Motor neuron (in vitro differentiated cells): ENCODE data around the gene TMEM63A. TPM values are rescaled to one million over a fixed set of nuclear protein-coding genes. Genes with fewer than 3 reads are reported as not detected.

Experiments
- ATAC-seq, 8 experiments: fragments of 200-7000 bp; cut with Tn5 transposase; replicated peaks in 6 of 8; 2 replicates each; pipeline ENCODE4 v1.8.0; 2021; ENCODE audit warnings: mild to moderate bottlenecking in 8 of 8, moderate library complexity in 8 of 8
- H3K27ac ChIP-seq, 2 donors: fragments of 250-450 bp; sonication (Bioruptor Pico); 2 replicates each; pipeline ENCODE4 v1.9.0; 2021; ENCODE audit warnings: antibody characterized with exemption in 2 of 2, mild to moderate bottlenecking in 2 of 2, moderate library complexity in 1 of 2
- H3K4me1 ChIP-seq, 2 donors: fragments of 250-450 bp; sonication (Bioruptor Pico); replicated peaks in 1 of 2; 2 replicates each; pipeline ENCODE4 v1.6.1; 2021; ENCODE audit warnings: antibody characterized with exemption in 2 of 2, mild to moderate bottlenecking in 2 of 2, moderate library complexity in 1 of 2
- H3K4me3 ChIP-seq, 5 donors: fragments of 250-450 bp; sonication (Bioruptor Pico); 2 replicates each; pipeline ENCODE4 v1.9.0; 2021; ENCODE audit warnings: antibody characterized with exemption in 5 of 5, mild to moderate bottlenecking in 5 of 5, moderate library complexity in 4 of 5
- WGBS, 10 experiments: fragments of 450-650 bp; shearing (Covaris generic); methylation state at CpG; one replicate each; pipeline ENCODE4 v1.0.0; 2022; 5-methylcytosine and 5-hydroxymethylcytosine counted together
- in situ Hi-C, 9 experiments: fragments of 400-800 bp; cut with MboI; loops; one replicate each; pipeline ENCODE4 v1.15.0; 2021; ENCODE audit warnings: low sequenced_read_pairs in 9 of 9, low pct_unique_long_range_greater_than_20kb in 2 of 9; ENCODE audit not compliant: unreplicated experiment in 9 of 9
- total RNA-seq, 8 experiments: library from RNA; unstranded; fragments of 300-600 nt; gene quantifications; 2 replicates each; pipeline versions ENCODE4 v1.2.3 to v1.2.4, GENCODE V29; 2022

Gene TMEM63A
- total RNA-seq, 8 experiments from 2014 or later: 2.5 to 43.5 (median 9.1) TPM

GRCh38 chr1:225918280-225918679 lies 36.1 kb upstream of the TMEM63A start:
- H3K27ac ChIP-seq: no peak overlapping the region
- H3K4me1 ChIP-seq: peaks cover 29 to 35% of the 10 kb centered on the region in 2 donors
- 40 to 100% (median 86%) methylated on average over 1 to 4 of the region's 4 CpGs for WGBS, 10 experiments
- ATAC-seq: no peak
- H3K4me3 ChIP-seq: no peak overlapping the region
- in situ Hi-C loops: no loop called here

- Histone ChIP-seq H3K4me1 (peaks cover 22 to 27% of the 10 kb centered on the region in 2 donors), H3K4me3 (no peak overlapping the region), H3K27ac (no peak overlapping the region)
- ATAC-seq: peak in 3 of 8 experiments; percentile 16 to 31 (median 26)
- in situ Hi-C loops: no loop called here
- 56 to 99% (median 88%) methylated on average over 1 to 5 of the region's 5 CpGs; no CpG with 5 or more reads in 1 of the 10 experiments for WGBS, 10 experiments
Observed at GRCh38 chr1:225917536-225917935, 35.4 kb upstream of the TMEM63A start.

- H3K27ac ChIP-seq: no peak overlapping the region
- WGBS, 10 experiments: 47 to 100% (median 85%) methylated on average over 1 to 3 of the region's 3 CpGs; no CpG with 5 or more reads in 1 of the 10 experiments
- in situ Hi-C loops: no loop called here
- no peak overlapping the region for H3K4me3 ChIP-seq
- H3K4me1 ChIP-seq: peaks cover 21 to 25% of the 10 kb centered on the region in 2 donors
- no peak for ATAC-seq
Observed at GRCh38 chr1:225917101-225917500, 34.9 kb upstream of the TMEM63A start.

- in situ Hi-C loops: no loop called here
- Histone ChIP-seq H3K4me3 (no peak overlapping the region), H3K27ac (peak overlapping the region; percentile 18 to 26), H3K4me1 (peaks cover 21 to 25% of the 10 kb centered on the region in 2 donors)
- 0 to 100% (median 68%) methylated on average over 1 to 5 of the region's 7 CpGs; no CpG with 5 or more reads in 2 of the 10 experiments for WGBS, 10 experiments
- peak in 7 of 8 experiments; percentile 10 to 90 (median 86) for ATAC-seq
Observed at GRCh38 chr1:225915538-225915991, 33.4 kb upstream of the TMEM63A start.

- ATAC-seq: peak in 5 of 8 experiments; percentile 47 to 70 (median 55)
- WGBS, 10 experiments: 23 to 100% (median 50%) methylated on average over 3 to 6 of the region's 6 CpGs; no CpG with 5 or more reads in 3 of the 10 experiments
- no peak overlapping the region for H3K27ac ChIP-seq
- in situ Hi-C loops: no loop called here
- H3K4me1 ChIP-seq: peaks cover 21 to 25% of the 10 kb centered on the region in 2 donors
- H3K4me3 ChIP-seq: no peak overlapping the region
Observed at GRCh38 chr1:225914947-225915346, 32.8 kb upstream of the TMEM63A start.

- no peak overlapping the region for H3K4me3 ChIP-seq
- 33 to 100% (median 90%) methylated on average over 1 to 6 of the region's 6 CpGs; no CpG with 5 or more reads in 3 of the 10 experiments for WGBS, 10 experiments
- in situ Hi-C loops: no loop called here
- H3K4me1 ChIP-seq: peaks cover 21 to 25% of the 10 kb centered on the region in 2 donors
- no peak for ATAC-seq
- no peak overlapping the region for H3K27ac ChIP-seq
Observed at GRCh38 chr1:225914391-225914790, 32.2 kb upstream of the TMEM63A start.

GRCh38 chr1:225911191-225912130 lies 29.3 kb upstream of the TMEM63A start:
- Histone ChIP-seq H3K4me3 (no peak overlapping the region), H3K27ac (no peak overlapping the region), H3K4me1 (peaks cover 21 to 23% of the 10 kb centered on the region in 2 donors)
- in situ Hi-C loops: no loop called here
- WGBS, 10 experiments: 0 to 62% (median 35%) methylated on average over 1 to 44 of the region's 53 CpGs; no CpG with 5 or more reads in 4 of the 10 experiments
- ATAC-seq: peak in 5 of 8 experiments; percentile 26 to 92 (median 80)

- no peak for ATAC-seq
- H3K4me1 ChIP-seq: peaks cover 3 to 4% of the 10 kb centered on the region in 2 donors
- no peak overlapping the region for H3K4me3 ChIP-seq
- H3K27ac ChIP-seq: no peak overlapping the region
- in situ Hi-C loops: no loop called here
- WGBS, 10 experiments: 86 to 100% (median 100%) methylated on average over 1 of the region's 1 CpG; no CpG with 5 or more reads in 7 of the 10 experiments
Observed at GRCh38 chr1:225909477-225909876, 27.3 kb upstream of the TMEM63A start.

- Histone ChIP-seq H3K4me3 (no peak overlapping the region), H3K4me1 (no peaks in the 10 kb centered on the region), H3K27ac (no peak overlapping the region)
- 17 to 100% (median 70%) methylated on average over 1 to 2 of the region's 2 CpGs; no CpG with 5 or more reads in 3 of the 10 experiments for WGBS, 10 experiments
- in situ Hi-C loops: no loop called here
- no peak for ATAC-seq
Observed at GRCh38 chr1:225908773-225909172, 26.6 kb upstream of the TMEM63A start.

- 33 to 91% (median 67%) methylated on average over 1 to 5 of the region's 5 CpGs; no CpG with 5 or more reads in 4 of the 10 experiments for WGBS, 10 experiments
- no peak for ATAC-seq
- in situ Hi-C loops: no loop called here
- Histone ChIP-seq H3K27ac (no peak overlapping the region), H3K4me1 (no peaks in the 10 kb centered on the region), H3K4me3 (no peak overlapping the region)
Observed at GRCh38 chr1:225908013-225908640, 25.9 kb upstream of the TMEM63A start.

GRCh38 chr1:225907341-225907740 lies 25.2 kb upstream of the TMEM63A start:
- Histone ChIP-seq H3K27ac (no peak overlapping the region), H3K4me3 (no peak overlapping the region), H3K4me1 (no peaks in the 10 kb centered on the region)
- in situ Hi-C loops: no loop called here
- ATAC-seq: no peak
- WGBS, 10 experiments: 97% methylated on average over 6 of the region's 7 CpGs; no CpG with 5 or more reads in 9 of the 10 experiments

GRCh38 chr1:225906467-225906866 lies 24.3 kb upstream of the TMEM63A start:
- Histone ChIP-seq H3K4me3 (no peak overlapping the region), H3K4me1 (no peaks in the 10 kb centered on the region), H3K27ac (no peak overlapping the region)
- ATAC-seq: no peak
- in situ Hi-C loops: no loop called here
- 69 to 100% (median 98%) methylated on average over 1 to 6 of the region's 6 CpGs; no CpG with 5 or more reads in 6 of the 10 experiments for WGBS, 10 experiments

GRCh38 chr1:225903623-225904022 lies 21.4 kb upstream of the TMEM63A start:
- no peak overlapping the region for H3K4me3 ChIP-seq
- peaks cover 6 to 10% of the 10 kb centered on the region in 2 donors for H3K4me1 ChIP-seq
- ATAC-seq: no peak
- 50 to 100% (median 88%) methylated on average over 2 to 4 of the region's 4 CpGs for WGBS, 10 experiments
- in situ Hi-C loops: no loop called here
- no peak overlapping the region for H3K27ac ChIP-seq
